CD4-positive, alpha-beta T cell treated with Interleukin-1 beta for 1 hour (primary cell): ENCODE data around the gene EME1.
"Not testable (repeated sequence)": the region's sequence is repeated elsewhere in the genome, so short reads cannot be mapped to it uniquely, and the experiment has no call there.

Source experiments
- DNase-seq, 2 donors: peaks; one replicate each; pipeline ENCODE4 v3.0.0-alpha.2; 2020 to 2022

EME1 gene

GRCh38 chr17:50396261-50397110 is 23.5 kb downstream of the EME1 start:
- peak in 1 of 2 donors; percentile 8 for DNase-seq

GRCh38 chr17:50397111-50397918 is 24.3 kb downstream of the EME1 start, which contains the start of gene LRRC59:
Gene LRRC59, minus strand, starts transcription at chr17:50397523. Its CDS starts 206 bp downstream, at chr17:50397317.
- peak; percentile 91 to 94 for DNase-seq

GRCh38 chr17:50397919-50398285 is 24.9 kb downstream of the EME1 start:
- no peak for DNase-seq

GRCh38 chr17:50398672-50399071 is 25.6 kb downstream of the EME1 start:
- DNase-seq = not testable (repeated sequence)

GRCh38 chr17:50399591-50399990 is 26.6 kb downstream of the EME1 start:
- not testable (repeated sequence) for DNase-seq

GRCh38 chr17:50405351-50405750 is 32.3 kb downstream of the EME1 start:
- not testable (repeated sequence) for DNase-seq

GRCh38 chr17:50406578-50406977 is 33.5 kb downstream of the EME1 start:
- no peak for DNase-seq

GRCh38 chr17:50407921-50408320 is 34.9 kb downstream of the EME1 start:
- no peak for DNase-seq

- DNase-seq = no peak
These were observed 39.2 kb downstream of the EME1 start for GRCh38 chr17:50412188-50412732.

- no peak for DNase-seq
These were observed 41.8 kb downstream of the EME1 start for GRCh38 chr17:50414808-50415207.

- DNase-seq = not testable (repeated sequence)
These were observed 46.5 kb downstream of the EME1 start for GRCh38 chr17:50419577-50419976.

GRCh38 chr17:50420419-50421112 is 47.5 kb downstream of the EME1 start:
- no peak for DNase-seq

- DNase-seq = peak in 1 of 2 donors; percentile 21
These were observed 48.5 kb downstream of the EME1 start for GRCh38 chr17:50421308-50422051.

- DNase-seq = no peak
These were observed 49.7 kb downstream of the EME1 start for GRCh38 chr17:50422738-50423137.

- peak in 1 of 2 donors; percentile 5 for DNase-seq
These were observed 50.6 kb downstream of the EME1 start for GRCh38 chr17:50423553-50424159.

- DNase-seq = no peak
These were observed 51.4 kb downstream of the EME1 start for GRCh38 chr17:50424246-50424995.

- no peak for DNase-seq
These were observed 52.1 kb downstream of the EME1 start for GRCh38 chr17:50424996-50425681.

GRCh38 chr17:50425682-50426471 is 52.8 kb downstream of the EME1 start, which contains the start of gene ACSF2:
Gene ACSF2, plus strand, starts transcription at chr17:50426218. Its CDS starts 44 bp downstream, at chr17:50426262.
- DNase-seq = peak; percentile 67 to 75

GRCh38 chr17:50426472-50426782 is 53.4 kb downstream of the EME1 start:
- no peak for DNase-seq
